Smooth muscle cell of the umbilical artery (primary cell): ENCODE results near the gene KRTAP1-5. TPM values are rescaled to one million over a fixed set of nuclear protein-coding genes. Genes with fewer than 3 reads are reported as not detected.

Source experiments
- total RNA-seq: library from RNA; depleted of rRNA; stranded (reverse); fragments of >200 nt; gene quantifications from 2 replicates; pipeline ENCODE4 v1.2.3, GENCODE V29; 2014

Gene KRTAP1-5
- 0.23 and 0.30 TPM in 2 replicates for total RNA-seq

GRCh38 chr17:41026715-41027471 lies at the start of gene KRTAP1-5:
TSS of gene KRTAP1-5 (minus strand) at chr17:41027208. CDS start at chr17:41027155, 53 bp downstream.

GRCh38 chr17:41065829-41066624 lies 39.0 kb upstream of the KRTAP1-5 start, which contains the start of gene KRTAP2-4:
TSS of gene KRTAP2-4 (minus strand) at chr17:41065879. CDS start at chr17:41065845, 34 bp downstream.

GRCh38 chr17:41060052-41060604 lies 33.1 kb upstream of the KRTAP1-5 start, which contains the start of gene KRTAP2-3:
TSS of gene KRTAP2-3 (minus strand) at chr17:41060114. CDS start at chr17:41060050, 64 bp downstream.

GRCh38 chr17:41055130-41055529 lies 28.1 kb upstream of the KRTAP1-5 start, which contains the start of gene KRTAP2-2:
TSS of gene KRTAP2-2 (minus strand) at chr17:41055230. CDS start at chr17:41055211, 19 bp downstream.

GRCh38 chr17:41046735-41047465 lies 19.9 kb upstream of the KRTAP1-5 start, which contains the start of gene KRTAP2-1:
TSS of gene KRTAP2-1 (minus strand) at chr17:41047316. CDS start at chr17:41047267, 49 bp downstream.

GRCh38 chr17:41040783-41041571 lies 14.0 kb upstream of the KRTAP1-5 start, which contains the start of gene KRTAP1-1:
TSS of gene KRTAP1-1 (minus strand) at chr17:41041450. CDS start at chr17:41041397, 53 bp downstream.

GRCh38 chr17:41034346-41034935 lies 7.4 kb upstream of the KRTAP1-5 start, which contains the start of gene KRTAP1-3:
TSS of gene KRTAP1-3 (minus strand) at chr17:41034874. CDS start at chr17:41034821, 53 bp downstream.

GRCh38 chr17:41029633-41030245 lies 2.7 kb upstream of the KRTAP1-5 start, which contains the start of gene KRTAP1-4:
TSS of gene KRTAP1-4 (minus strand) at chr17:41030195. CDS start at chr17:41030078, 117 bp downstream.

GRCh38 chr17:41008811-41009210 lies 18.2 kb downstream of the KRTAP1-5 start, which contains the start of gene KRTAP3-1:
TSS of gene KRTAP3-1 (minus strand) at chr17:41009128. CDS start at chr17:41009074, 54 bp downstream.

GRCh38 chr17:40999563-40999962 lies 27.4 kb downstream of the KRTAP1-5 start, which contains the start of gene KRTAP3-2:
TSS of gene KRTAP3-2 (minus strand) at chr17:40999906. CDS start at chr17:40999853, 53 bp downstream.

GRCh38 chr17:40993839-40994238 lies 33.2 kb downstream of the KRTAP1-5 start, which contains the start of gene KRTAP3-3:
TSS of gene KRTAP3-3 (minus strand) at chr17:40994164. CDS start at chr17:40994097, 67 bp downstream.

GRCh38 chr17:40984226-40984625 lies 42.8 kb downstream of the KRTAP1-5 start, which contains the start of gene KRT40:
TSS of gene KRT40 (minus strand) at chr17:40984326. CDS start at chr17:40984273, 53 bp downstream.

Other genes starting within 250 kb of the KRTAP1-5 start
- gene KRT27, start 244.7 kb downstream of the KRTAP1-5 start, total RNA-seq: not detected in 2 replicates
- not detected in 2 replicates for gene KRT28, start 227.2 kb downstream of the KRTAP1-5 start, total RNA-seq
- 4.3 and 6.5 TPM in 2 replicates for gene KRT10, start 204.6 kb downstream of the KRTAP1-5 start, total RNA-seq
- not detected in 2 replicates for gene KRT12, start 160.0 kb downstream of the KRTAP1-5 start, total RNA-seq
- not detected in 2 replicates for gene KRT20, start 142.0 kb downstream of the KRTAP1-5 start, total RNA-seq
- gene KRT23, start 89.6 kb downstream of the KRTAP1-5 start, total RNA-seq: 0.28 TPM in 1 of 2 replicates, not detected in the other
- gene KRT39, start 60.3 kb downstream of the KRTAP1-5 start, total RNA-seq: not detected in 2 replicates
- gene KRT40, start 42.9 kb downstream of the KRTAP1-5 start, total RNA-seq: not detected in 2 replicates
- not detected in 2 replicates for gene KRTAP3-3, start 33.0 kb downstream of the KRTAP1-5 start, total RNA-seq
- not detected in 2 replicates for gene KRTAP3-2, start 27.3 kb downstream of the KRTAP1-5 start, total RNA-seq
- gene KRTAP3-1, start 18.1 kb downstream of the KRTAP1-5 start, total RNA-seq: not detected in 2 replicates
- gene KRTAP1-4, start 3.0 kb upstream of the KRTAP1-5 start, total RNA-seq: not detected in 2 replicates
- gene KRTAP1-3, start 7.7 kb upstream of the KRTAP1-5 start, total RNA-seq: not detected in 2 replicates
- not detected in 2 replicates for gene KRTAP1-1, start 14.2 kb upstream of the KRTAP1-5 start, total RNA-seq
- gene KRTAP2-1, start 20.1 kb upstream of the KRTAP1-5 start, total RNA-seq: not detected in 2 replicates
- gene KRTAP2-2, start 28.0 kb upstream of the KRTAP1-5 start, total RNA-seq: not detected in 2 replicates
- 0.65 TPM in 1 of 2 replicates, not detected in the other for gene KRTAP2-3, start 32.9 kb upstream of the KRTAP1-5 start, total RNA-seq
- not detected in 2 replicates for gene KRTAP2-4, start 38.7 kb upstream of the KRTAP1-5 start, total RNA-seq
- not detected in 2 replicates for gene KRTAP4-7, start 56.9 kb upstream of the KRTAP1-5 start, total RNA-seq
- not detected in 2 replicates for gene KRTAP4-8, start 70.9 kb upstream of the KRTAP1-5 start, total RNA-seq
- gene KRTAP4-16, start 75.0 kb upstream of the KRTAP1-5 start, total RNA-seq: not detected in 2 replicates
- not detected in 2 replicates for gene KRTAP4-9, start 78.2 kb upstream of the KRTAP1-5 start, total RNA-seq
- gene KRTAP4-11, start 91.2 kb upstream of the KRTAP1-5 start, total RNA-seq: not detected in 2 replicates
- gene KRTAP4-12, start 97.0 kb upstream of the KRTAP1-5 start, total RNA-seq: not detected in 2 replicates
- gene KRTAP4-6, start 113.3 kb upstream of the KRTAP1-5 start, total RNA-seq: not detected in 2 replicates
- gene KRTAP4-5, start 122.6 kb upstream of the KRTAP1-5 start, total RNA-seq: not detected in 2 replicates
- gene KRTAP4-4, start 133.5 kb upstream of the KRTAP1-5 start, total RNA-seq: not detected in 2 replicates
- not detected in 2 replicates for gene KRTAP4-3, start 141.0 kb upstream of the KRTAP1-5 start, total RNA-seq
- not detected in 2 replicates for gene KRTAP4-2, start 151.0 kb upstream of the KRTAP1-5 start, total RNA-seq
- gene KRTAP4-1, start 157.7 kb upstream of the KRTAP1-5 start, total RNA-seq: not detected in 2 replicates
- not detected in 2 replicates for gene KRTAP9-1, start 162.7 kb upstream of the KRTAP1-5 start, total RNA-seq
- gene KRTAP9-2, start 199.4 kb upstream of the KRTAP1-5 start, total RNA-seq: not detected in 2 replicates
- not detected in 2 replicates for gene KRTAP9-3, start 205.2 kb upstream of the KRTAP1-5 start, total RNA-seq
- gene KRTAP9-8, start 210.8 kb upstream of the KRTAP1-5 start, total RNA-seq: not detected in 2 replicates
- gene KRTAP9-4, start 222.5 kb upstream of the KRTAP1-5 start, total RNA-seq: not detected in 2 replicates
- not detected in 2 replicates for gene KRTAP9-9, start 228.2 kb upstream of the KRTAP1-5 start, total RNA-seq
- not detected in 2 replicates for gene KRTAP9-6, start 238.2 kb upstream of the KRTAP1-5 start, total RNA-seq
- gene KRTAP9-7, start 248.5 kb upstream of the KRTAP1-5 start, total RNA-seq: not detected in 2 replicates